Spinal cord (tissue), 10 donors: Measurements from ENCODE around the gene NUP62. TPM values are rescaled to one million over a fixed set of nuclear protein-coding genes. Genes with fewer than 3 reads are reported as not detected.

Experiments used
- DNase-seq, 6 donors: peaks; one replicate each; pipeline versions ENCODE4 v3.0.0 to v3.0.0-alpha.2; 2013 to 2015; ENCODE audit warnings: low spot score in 6 of 6, low read depth in 4 of 6
- H3K27ac ChIP-seq: one replicate; pipeline ENCODE4 v1.5.1; 2013; ENCODE audit warnings: low read depth, low read length, control low read depth
- H3K27me3 ChIP-seq: one replicate; pipeline ENCODE4 v1.6.1; 2013; ENCODE audit warnings: low read length; ENCODE audit not compliant: control insufficient read depth, insufficient read depth
- H3K36me3 ChIP-seq: one replicate; pipeline ENCODE4 v1.6.1; 2013; ENCODE audit warnings: low read length; ENCODE audit not compliant: control insufficient read depth, insufficient read depth
- H3K4me1 ChIP-seq: one replicate; pipeline ENCODE4 v1.6.1; 2013; ENCODE audit warnings: low read length; ENCODE audit not compliant: control insufficient read depth, insufficient read depth
- H3K4me3 ChIP-seq: one replicate; pipeline ENCODE4 v1.5.1; 2013; ENCODE audit warnings: low read depth, low read length, control low read depth
- H3K9me3 ChIP-seq: one replicate; pipeline ENCODE4 v1.6.1; 2013; ENCODE audit warnings: low read length; ENCODE audit not compliant: control insufficient read depth, insufficient read depth
- WGBS: methylation state at CpG from one replicate; pipeline ENCODE4 v1.1.5; 2013; ENCODE audit warnings: missing lambda C conversion rate; ENCODE audit not compliant: insufficient coverage; 5-methylcytosine and 5-hydroxymethylcytosine counted together
- polyA plus RNA-seq, 2 donors: library from polyadenylated mRNA; unstranded; fragments of 120-200 nt; gene quantifications; one replicate each; pipeline ENCODE4 v1.2.1, GENCODE V29; 2013; ENCODE audit not compliant: insufficient read length in 2 of 2
- total RNA-seq, 2 donors: library from RNA; depleted of rRNA in 1 of 2; stranded (reverse); fragments of 120-200 nt in 1 of 2; fragments of >200 nt in 1 of 2; gene quantifications; one replicate each; pipeline versions ENCODE4 v1.2.3 to v1.2.4, GENCODE V29; 2013 to 2014
- donor health status: healthy.

NUP62 gene
- total and polyA plus RNA-seq, 4 donors: 16.9 to 51.3 (median 44.7) TPM

- DNase-seq: no peak
Observed at GRCh38 chr19:49911381-49912145, 17.7 kb downstream of the NUP62 start.

GRCh38 chr19:49910179-49910578 lies 19.1 kb downstream of the NUP62 start:
- Histone ChIP-seq H3K9me3 (no peaks in the 10 kb centered on the region), H3K4me1 (peaks cover 9% of the 10 kb centered on the region), H3K4me3 (no peak overlapping the region), H3K27me3 (no peaks in the 10 kb centered on the region), H3K36me3 (peaks cover 81% of the 10 kb centered on the region), H3K27ac (no peak overlapping the region)
- WGBS: 85% methylated on average over 5 of the region's 5 CpGs
- DNase-seq: no peak

More at GRCh38 chr19:49911381-49912145, 17.7 kb downstream of the NUP62 start:
- no peaks in the 10 kb centered on the region for H3K9me3 ChIP-seq
- H3K36me3 ChIP-seq: peaks cover 86% of the 10 kb centered on the region
- peaks cover 9% of the 10 kb centered on the region for H3K4me1 ChIP-seq
- H3K27me3 ChIP-seq: no peaks in the 10 kb centered on the region
- H3K4me3 ChIP-seq: no peak overlapping the region
- no peak overlapping the region for H3K27ac ChIP-seq
- 61% methylated on average over 6 of the region's 9 CpGs for WGBS

GRCh38 chr19:49908480-49909420 lies 20.6 kb downstream of the NUP62 start:
- no peak overlapping the region for H3K27ac ChIP-seq

GRCh38 chr19:49907745-49908446 lies 21.4 kb downstream of the NUP62 start:
- 96% methylated on average over 19 of the region's 23 CpGs for WGBS
- DNase-seq: no peak
- H3K4me3 ChIP-seq: no peak overlapping the region
- H3K36me3 ChIP-seq: peaks cover 61% of the 10 kb centered on the region
- no peaks in the 10 kb centered on the region for H3K9me3 ChIP-seq
- no peak overlapping the region for H3K27ac ChIP-seq
- H3K27me3 ChIP-seq: no peaks in the 10 kb centered on the region
- peaks cover 9% of the 10 kb centered on the region for H3K4me1 ChIP-seq

More at GRCh38 chr19:49908480-49909420, 20.6 kb downstream of the NUP62 start:
- WGBS: 95% methylated on average over 37 of the region's 37 CpGs
- Histone ChIP-seq H3K36me3 (peaks cover 69% of the 10 kb centered on the region), H3K27me3 (no peaks in the 10 kb centered on the region), H3K4me1 (peaks cover 9% of the 10 kb centered on the region), H3K4me3 (no peak overlapping the region), H3K9me3 (no peaks in the 10 kb centered on the region)
- DNase-seq: no peak

- DNase-seq: no peak
- Histone ChIP-seq H3K36me3 (peaks cover 53% of the 10 kb centered on the region), H3K9me3 (no peaks in the 10 kb centered on the region), H3K27me3 (no peaks in the 10 kb centered on the region), H3K27ac (no peak overlapping the region), H3K4me3 (no peak overlapping the region), H3K4me1 (peaks cover 9% of the 10 kb centered on the region)
- 71% methylated on average over 12 of the region's 16 CpGs for WGBS
Observed at GRCh38 chr19:49906879-49907564, 22.3 kb downstream of the NUP62 start.

GRCh38 chr19:49904136-49904535 lies 25.2 kb downstream of the NUP62 start:
- WGBS: no CpG with 5 or more reads among the region's 6 CpGs
- DNase-seq: no peak

GRCh38 chr19:49896863-49897621 lies 32.3 kb downstream of the NUP62 start, which contains the start of gene IL4I1:
IL4I1 (minus strand) TSS chr19:49896887; CDS start chr19:49896160, 727 bp downstream.
- Histone ChIP-seq H3K4me1 (peaks cover 8% of the 10 kb centered on the region), H3K27me3 (no peaks in the 10 kb centered on the region), H3K9me3 (no peaks in the 10 kb centered on the region), H3K4me3 (no peak within 1 kb of the TSS), H3K36me3 (no peaks in the 10 kb centered on the region), H3K27ac (no peak within 1 kb of the TSS)
- 38% methylated on average over 13 of the region's 20 CpGs for WGBS
- DNase-seq: no peak

More at GRCh38 chr19:49904136-49904535, 25.2 kb downstream of the NUP62 start:
- Histone ChIP-seq H3K4me1 (no peaks in the 10 kb centered on the region), H3K4me3 (no peak overlapping the region), H3K36me3 (peaks cover 30% of the 10 kb centered on the region), H3K27ac (no peak overlapping the region), H3K9me3 (no peaks in the 10 kb centered on the region), H3K27me3 (no peaks in the 10 kb centered on the region)

- H3K36me3 ChIP-seq: no peaks in the 10 kb centered on the region
- no peak overlapping the region for H3K27ac ChIP-seq
- H3K4me3 ChIP-seq: no peak overlapping the region
- H3K4me1 ChIP-seq: peaks cover 8% of the 10 kb centered on the region
- DNase-seq: no peak
- H3K9me3 ChIP-seq: no peaks in the 10 kb centered on the region
- 83% methylated on average over 13 of the region's 17 CpGs for WGBS
- H3K27me3 ChIP-seq: no peaks in the 10 kb centered on the region
Observed at GRCh38 chr19:49895566-49896297, 33.6 kb downstream of the NUP62 start.
